RWPE1 (cell line): ENCODE results near the gene NQO2.

Source experiments
- CTCF ChIA-PET: fragments of 350-600 bp; sonication (Branson Sonifier 250); formaldehyde crosslinking; extraction: SDS; loops from one replicate; lab custom pipeline; 2021; lab: Yijun Ruan, JAX
- POLR2A ChIA-PET: fragments of 400-600 bp; formaldehyde crosslinking; extraction: SDS; loops from one replicate; lab custom pipeline; 2020; ENCODE audit warnings: antibody characterized with exemption; ENCODE audit not compliant: low non-redundant PET; lab: Yijun Ruan, JAX
- DNase-seq: peaks from one replicate; pipeline ENCODE4 v3.0.0; 2012; ENCODE audit warnings: low spot score
- H3K27ac ChIP-seq: fragments of 450-650 bp; 2 replicates; pipeline ENCODE4 v1.5.1; 2017
- CTCF ChIP-seq: fragments of 450-650 bp; conservative IDR thresholded peaks from 2 replicates; pipeline ENCODE4 v1.5.1; 2017; ENCODE audit warnings: low read depth, mild to moderate bottlenecking

The NQO2 gene

GRCh38 chr6:3033652-3034051, 34.0 kb downstream of the NQO2 start:
- ChIA-PET POLR2A (no interaction called here), CTCF (no interaction called here)
- H3K27ac ChIP-seq = no peak overlapping the region
- no peak for DNase-seq
- TF ChIP-seq CTCF = no peak

- ChIA-PET CTCF (no interaction called here), POLR2A (no interaction called here)
- no peak for DNase-seq
- TF ChIP-seq CTCF = no peak
- H3K27ac ChIP-seq = no peak overlapping the region
Measured at GRCh38 chr6:3035397-3035796, 35.7 kb downstream of the NQO2 start.

GRCh38 chr6:3036861-3037637, 37.4 kb downstream of the NQO2 start:
- CTCF ChIA-PET = no interaction called here
- POLR2A ChIA-PET = no interaction called here
- no peak overlapping the region for H3K27ac ChIP-seq
- TF ChIP-seq CTCF = no peak
- DNase-seq = no peak

- no peak for TF ChIP-seq CTCF
- no peak for DNase-seq
Measured at GRCh38 chr6:3037638-3038365, 38.1 kb downstream of the NQO2 start.

GRCh38 chr6:3039384-3039783, 39.7 kb downstream of the NQO2 start:
- CTCF ChIA-PET = interaction anchor here (0.9 to 1.0 kb wide), 2 partner anchors 13 to 51 kb away, joined by 3 read pairs; no protein-coding TSS in a partner anchor
- H3K27ac ChIP-seq = no peak overlapping the region
- DNase-seq = no peak
- POLR2A ChIA-PET = no interaction called here
- no peak for TF ChIP-seq CTCF

More at GRCh38 chr6:3037638-3038365, 38.1 kb downstream of the NQO2 start:
- no peak overlapping the region for H3K27ac ChIP-seq
- POLR2A ChIA-PET = no interaction called here
- CTCF ChIA-PET = interaction anchor here (0.6 kb wide), 1 partner anchor 46 kb away, joined by 3 read pairs; no protein-coding TSS in a partner anchor

DNA sequence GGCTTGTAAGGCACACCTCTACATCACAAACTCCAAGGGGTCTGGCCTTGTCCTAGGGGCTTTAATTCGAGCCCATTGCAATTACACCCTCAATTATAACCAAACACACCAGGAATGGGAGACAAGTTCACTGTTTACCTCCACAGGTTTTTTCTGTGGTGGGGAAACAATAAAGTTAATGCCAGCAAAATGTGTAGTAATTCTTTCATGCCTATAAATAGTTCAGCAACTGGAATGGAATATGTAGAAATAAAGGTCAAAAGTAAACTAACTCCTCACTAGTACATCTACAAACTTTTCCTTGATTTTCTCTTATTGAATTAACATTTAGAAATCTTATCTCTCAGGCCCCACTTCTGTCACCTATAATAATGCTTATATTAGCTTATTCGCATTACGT, 41.5 kb downstream of the NQO2 start:
- CTCF ChIA-PET = no interaction called here
- H3K27ac ChIP-seq = no peak overlapping the region
- TF ChIP-seq CTCF = no peak
- POLR2A ChIA-PET = no interaction called here
- DNase-seq = no peak
